Activated T-cell treated with anti-CD3 and anti-CD28 coated beads for 4 hours (primary cell): ENCODE data around the gene SPTB.

Source experiments
- DNase-seq: peaks from one replicate; pipeline ENCODE4 v3.0.0-alpha.2; 2020

Gene SPTB

DNA sequence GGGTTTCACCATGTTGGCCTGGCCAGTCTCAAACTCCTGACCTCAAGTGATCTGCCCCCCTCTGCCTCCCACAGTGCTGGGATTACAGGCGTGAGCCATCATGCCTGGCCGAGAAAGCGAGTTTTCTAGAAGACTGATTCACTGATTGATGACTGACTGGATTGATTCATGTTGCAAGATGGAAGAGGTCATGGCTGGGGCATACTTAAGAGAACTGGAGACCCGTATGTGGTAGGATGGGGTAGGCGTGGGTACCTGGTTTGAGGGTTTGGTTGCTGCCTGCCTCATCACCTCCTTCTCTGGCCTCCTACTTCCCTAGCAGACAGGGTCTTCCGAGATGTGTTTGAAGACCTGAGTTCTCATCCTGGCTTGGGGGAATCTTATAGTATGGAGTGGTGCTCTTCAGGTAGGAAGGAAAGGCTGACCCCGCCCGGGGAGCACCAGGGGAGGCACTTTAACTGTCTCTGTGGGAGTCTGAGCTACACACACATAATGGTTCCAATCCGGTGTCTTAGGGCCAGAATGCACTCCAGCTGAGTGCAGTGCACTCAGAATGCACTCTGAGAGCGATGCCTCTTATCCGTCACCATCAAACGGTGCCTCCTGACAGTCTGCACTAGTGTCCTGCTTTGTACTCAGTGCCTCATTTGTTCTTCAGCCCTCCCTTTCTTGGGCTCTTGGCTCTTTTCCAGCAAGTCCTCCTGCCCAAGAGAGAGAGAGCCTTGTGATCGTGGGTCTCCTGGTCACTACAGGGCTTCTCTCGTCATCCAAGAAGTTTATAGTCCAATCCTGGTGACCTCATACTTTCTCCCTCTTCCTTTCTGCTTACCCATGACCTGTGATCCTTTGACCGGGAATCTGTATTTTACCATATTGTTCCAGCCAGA, 155.8 kb downstream of the SPTB start:
- DNase-seq: no peak

DNA sequence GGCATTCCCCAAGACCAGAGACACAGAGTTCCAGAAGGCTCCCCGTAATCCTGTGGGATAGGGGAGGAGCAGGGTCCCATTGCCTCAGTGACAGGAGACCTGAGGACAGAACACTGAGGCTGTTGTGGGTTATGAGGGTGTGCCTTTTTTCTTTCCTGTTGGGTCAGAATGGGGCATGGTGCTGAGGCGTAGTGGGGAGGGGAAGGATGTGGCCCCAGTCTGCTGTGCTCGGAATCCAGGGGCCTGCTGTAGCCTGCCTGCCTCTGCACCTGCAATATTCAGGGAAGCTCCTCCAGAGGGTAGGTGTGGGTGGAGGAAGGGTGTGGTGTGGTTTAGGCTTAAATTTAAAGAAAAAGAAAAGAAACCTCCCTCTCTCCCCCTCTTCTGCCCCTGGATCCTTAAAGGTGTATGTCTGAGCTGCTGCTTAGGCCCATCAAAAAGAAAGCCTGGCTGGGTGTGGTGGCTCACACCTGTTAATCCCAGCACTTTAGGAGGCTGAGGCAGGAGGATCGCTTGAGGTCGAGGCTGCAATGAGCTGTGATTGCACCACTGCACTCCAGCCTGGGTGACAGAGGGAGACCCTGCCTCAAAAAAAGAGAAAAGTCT, 156.8 kb downstream of the SPTB start:
- DNase-seq: no peak

DNA sequence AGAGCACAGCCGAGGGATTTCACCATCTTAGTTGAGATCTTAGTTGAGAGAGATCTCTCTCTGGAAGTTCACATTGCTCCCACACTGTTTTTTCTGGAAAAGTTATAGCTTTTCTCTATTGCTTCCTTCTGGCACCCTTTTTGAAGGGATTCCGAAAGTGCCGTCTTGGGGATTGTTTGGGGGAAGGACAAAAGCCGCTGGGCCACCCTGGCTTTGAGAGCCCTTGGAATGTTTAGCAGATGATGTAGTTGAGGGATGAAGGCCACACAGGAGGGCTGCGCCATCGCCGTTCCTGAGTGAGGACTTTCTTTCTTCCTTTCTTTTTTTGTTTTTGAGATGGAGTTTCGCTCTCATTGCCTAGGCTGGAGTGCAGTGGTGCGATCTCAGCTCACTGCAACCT, 157.8 kb downstream of the SPTB start:
- DNase-seq: no peak

DNA sequence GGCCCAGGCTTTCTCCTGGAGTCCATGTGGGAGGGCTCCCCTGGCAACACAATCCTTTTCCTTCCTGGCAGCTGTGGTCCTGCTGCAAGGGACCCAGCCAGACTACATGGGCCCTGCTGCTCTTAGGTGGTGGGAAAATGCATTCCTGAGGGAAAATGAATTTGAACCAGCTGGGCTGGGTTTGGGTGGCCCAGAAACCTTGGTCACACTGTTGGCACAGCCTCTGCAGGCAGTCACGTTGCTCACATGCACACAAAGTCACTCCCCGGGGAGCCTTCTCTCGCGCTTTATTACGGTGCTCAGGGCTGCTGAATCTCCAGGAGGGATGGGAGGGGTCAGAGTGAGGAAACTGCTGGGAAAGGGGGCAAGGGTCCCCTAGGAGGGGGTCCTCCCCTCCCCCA, 158.3 kb downstream of the SPTB start:
- DNase-seq: no peak

DNA sequence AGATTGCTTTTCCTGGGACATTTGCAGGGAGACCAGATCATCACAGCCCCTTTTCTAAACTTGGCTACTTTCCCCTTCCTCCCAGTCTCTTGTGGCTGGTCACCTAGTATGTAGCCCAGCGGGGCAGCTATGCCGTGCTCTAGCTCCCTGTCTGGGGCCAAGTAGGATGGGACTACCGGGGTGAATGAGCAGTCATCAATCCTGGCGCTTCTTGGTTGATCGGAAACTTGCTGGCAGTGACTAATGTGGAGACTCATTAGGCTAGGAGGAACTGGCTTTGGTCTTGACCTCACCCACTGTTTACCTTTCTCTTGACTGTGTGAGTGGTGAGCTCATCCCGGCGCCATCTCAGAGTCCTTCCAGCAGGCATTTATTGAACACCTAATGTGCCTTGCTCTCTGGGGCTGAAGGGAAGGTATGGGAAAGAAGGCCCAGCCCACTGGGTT, 159.6 kb downstream of the SPTB start:
- no peak for DNase-seq

DNA sequence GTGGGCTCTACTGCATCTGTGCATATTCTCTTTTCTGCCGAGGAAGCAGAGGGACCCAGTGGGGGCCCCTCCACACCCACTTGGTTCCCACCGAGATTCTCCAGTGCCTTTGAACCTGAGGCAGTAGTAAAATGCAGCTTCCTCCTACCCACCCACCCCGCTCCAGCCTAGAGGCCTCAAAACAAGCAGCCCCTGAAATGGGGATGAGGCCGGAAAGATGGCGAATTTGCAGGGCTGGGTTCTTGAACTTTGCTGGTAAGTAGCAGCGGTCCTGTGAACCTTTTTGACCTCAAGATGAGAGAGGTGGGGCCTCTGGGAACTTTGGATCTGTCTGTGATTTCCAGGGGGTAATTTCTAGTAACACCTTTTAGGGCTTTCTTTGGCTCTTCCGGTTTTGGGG, 160.1 kb downstream of the SPTB start:
- DNase-seq: no peak

DNA sequence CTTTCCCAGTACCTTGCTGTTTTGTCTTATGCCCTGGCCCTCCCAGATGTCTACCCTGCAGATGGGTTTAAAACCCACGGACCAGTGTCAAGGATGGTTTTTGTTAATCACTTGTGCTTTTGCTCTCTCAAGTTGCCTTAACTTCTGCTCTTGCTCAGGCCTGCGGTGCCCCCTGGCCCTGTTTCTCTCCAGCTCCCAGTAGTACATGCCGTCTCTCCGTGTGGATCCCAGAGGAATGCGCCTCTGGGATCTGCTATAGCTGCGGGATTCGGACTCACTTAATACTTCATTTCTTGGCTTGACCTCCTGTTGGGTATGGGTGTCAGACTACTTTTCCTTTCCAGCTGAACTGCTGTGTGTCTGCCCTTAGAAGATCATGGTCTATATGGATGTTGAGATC, 160.9 kb downstream of the SPTB start:
- no peak for DNase-seq

DNA sequence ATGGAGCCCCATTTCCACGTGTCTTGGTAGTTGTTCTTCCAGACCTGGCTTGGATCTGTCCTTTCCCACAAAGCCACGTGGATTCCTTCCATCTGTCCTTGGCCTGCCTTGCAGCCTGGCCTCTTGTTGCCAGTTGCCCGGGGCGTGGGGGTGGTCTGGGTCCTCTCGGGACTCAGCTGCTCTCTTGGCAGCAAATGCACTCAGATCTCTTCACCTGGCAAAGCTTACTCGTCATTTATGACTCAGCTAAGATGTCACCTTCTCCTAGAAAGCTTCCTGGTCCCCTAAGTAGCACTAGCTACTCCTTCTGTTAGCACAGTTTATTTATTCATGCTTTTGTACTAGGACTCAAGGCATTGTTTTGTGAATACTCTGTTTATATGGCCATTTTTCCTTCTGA, 161.8 kb downstream of the SPTB start:
- no peak for DNase-seq

DNA sequence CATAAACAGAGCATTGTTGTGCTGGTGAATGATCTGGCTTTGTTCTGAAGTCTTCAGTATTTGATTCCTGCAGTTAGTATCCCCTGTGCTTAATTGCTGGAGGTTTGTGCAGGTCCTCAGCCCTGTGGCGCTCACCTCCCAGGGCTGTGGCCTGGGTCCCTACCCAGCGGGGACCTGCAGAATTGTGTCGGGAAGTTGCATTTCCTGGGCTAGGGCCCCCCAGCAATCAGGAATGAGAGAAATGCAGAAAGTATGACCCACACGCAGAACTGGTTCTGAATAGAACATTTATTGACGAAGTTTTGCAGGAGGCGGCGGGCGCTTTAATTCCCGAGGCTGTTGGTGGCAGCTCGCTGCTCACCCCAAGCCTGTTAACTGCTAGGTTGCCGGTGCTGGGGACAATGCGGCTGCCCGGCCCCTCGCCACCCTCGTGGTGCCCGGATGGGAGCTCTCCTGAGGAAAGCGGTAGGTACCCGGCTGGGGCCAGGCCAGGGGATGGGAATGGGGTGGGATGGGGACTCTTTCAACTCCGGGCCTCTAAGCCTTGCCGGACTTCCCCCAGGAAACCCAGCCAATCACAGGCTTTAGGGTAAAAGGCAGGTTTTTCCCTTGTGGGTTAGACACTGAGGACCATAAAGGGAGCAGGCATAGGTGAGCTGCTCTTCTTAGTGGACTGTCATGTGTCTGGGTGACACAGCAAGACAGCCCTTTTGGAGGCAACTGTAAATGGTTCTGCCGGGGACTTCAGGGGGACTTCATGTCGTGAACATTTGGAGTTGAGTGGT, 163.9 kb downstream of the SPTB start:
- no peak for DNase-seq

DNA sequence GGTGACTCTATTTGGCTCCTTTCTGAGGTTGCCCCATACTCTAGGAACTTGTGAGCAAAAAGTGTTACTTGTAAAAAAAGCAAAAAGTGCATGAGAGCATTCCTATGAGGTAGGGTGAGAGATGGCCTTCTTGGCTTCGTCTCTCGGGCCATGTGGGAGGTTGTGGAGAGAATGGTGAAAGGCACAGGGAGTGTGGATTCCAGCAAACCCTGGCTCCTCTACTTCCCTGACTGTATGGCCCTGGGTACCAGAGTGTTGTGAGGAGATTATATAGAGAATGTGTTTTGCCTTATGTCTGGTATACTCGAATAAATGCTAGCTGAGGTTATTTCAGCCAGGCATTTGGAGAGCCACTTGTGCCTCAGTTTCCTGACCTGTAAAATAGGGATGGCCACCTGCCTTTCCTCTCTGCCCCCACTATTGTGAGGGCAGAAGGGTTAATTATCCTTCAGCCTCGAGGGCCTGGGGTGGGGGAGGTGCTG, 164.5 kb downstream of the SPTB start:
- no peak for DNase-seq

DNA sequence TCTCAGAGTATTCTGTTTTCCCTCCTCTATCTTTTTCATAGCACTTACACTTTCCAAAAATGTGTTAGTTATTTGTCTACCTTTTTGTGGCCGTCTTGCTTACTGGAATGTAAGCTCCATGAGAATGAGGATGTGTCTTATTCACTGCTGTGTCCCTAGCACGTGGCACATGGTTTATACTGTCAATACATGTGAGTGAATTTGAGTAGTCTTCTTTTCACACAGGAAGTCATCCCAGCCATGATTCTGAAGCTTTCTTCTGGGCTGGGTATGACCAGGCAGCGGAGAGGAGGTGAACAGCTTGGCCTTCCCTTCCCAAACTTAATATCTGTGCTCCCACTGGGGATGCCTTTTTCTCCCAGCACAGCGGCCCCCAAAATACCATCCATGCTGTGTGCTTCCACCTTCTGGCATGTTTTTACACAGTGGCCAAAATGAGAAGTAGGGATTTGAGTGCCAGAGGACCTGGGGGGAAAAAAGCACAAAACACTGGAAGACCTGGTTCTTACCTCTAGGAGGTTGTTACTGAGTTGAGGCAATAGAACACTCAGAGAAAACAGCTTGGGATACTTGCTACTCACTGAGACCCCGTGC, 165.2 kb downstream of the SPTB start:
- no peak for DNase-seq

DNA sequence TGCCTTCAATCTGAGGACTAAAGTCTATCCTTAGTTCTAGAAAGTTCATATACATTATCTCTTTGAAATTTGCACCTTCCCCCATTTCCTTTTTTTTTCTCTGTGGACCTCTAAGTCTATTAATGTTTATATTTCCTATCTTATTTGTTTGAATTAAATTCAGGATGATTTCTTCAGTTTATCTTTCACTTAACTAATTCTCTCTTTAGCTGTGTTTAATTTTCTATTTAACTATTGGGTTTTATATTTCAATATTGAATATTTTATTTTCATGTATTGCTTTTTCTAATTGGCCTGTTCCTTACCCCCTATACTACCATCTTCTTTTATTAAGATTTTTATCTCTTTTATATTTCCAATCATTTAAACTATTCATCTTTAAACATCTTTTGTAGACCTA, 166.0 kb downstream of the SPTB start:
- DNase-seq: no peak

DNA sequence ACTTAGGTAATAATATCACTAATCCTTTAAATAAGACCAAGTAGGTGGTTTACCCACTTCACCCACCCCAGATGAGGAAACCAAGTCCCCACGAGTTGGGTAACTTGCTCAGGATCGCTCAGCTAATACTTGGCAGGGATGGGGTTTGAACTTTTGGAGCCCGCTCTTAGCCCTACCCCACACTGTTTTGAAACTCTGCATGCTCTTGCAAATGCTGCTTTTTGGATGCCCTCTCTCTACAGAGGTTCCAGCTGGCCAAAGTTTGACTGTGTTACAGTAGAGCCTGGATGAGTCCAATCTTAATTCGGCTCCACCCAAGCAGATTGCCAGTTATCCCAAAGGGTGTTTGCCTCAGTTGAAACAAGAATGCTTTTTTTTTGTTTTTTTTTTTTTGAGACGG, 168.7 kb downstream of the SPTB start:
- no peak for DNase-seq

DNA sequence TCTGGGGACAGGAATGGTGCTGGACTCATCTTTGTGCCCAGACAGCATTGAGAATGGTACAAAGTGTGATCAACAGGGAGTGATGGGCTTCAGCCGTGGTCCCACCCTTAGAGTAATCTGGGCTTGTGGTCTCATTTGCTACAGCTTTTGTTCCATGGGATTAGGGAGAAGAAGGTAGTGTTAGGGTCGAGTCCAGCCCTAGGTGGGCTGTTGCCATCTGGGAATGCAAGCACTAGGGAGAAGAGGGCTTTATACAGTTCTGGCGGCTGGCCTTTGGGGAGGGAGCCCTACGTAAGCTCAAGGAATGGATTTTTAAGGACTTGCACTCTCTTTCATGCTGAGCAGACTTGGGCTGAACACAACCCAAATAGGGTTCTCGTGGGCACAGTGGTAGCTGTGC, 170.6 kb downstream of the SPTB start:
- no peak for DNase-seq

DNA sequence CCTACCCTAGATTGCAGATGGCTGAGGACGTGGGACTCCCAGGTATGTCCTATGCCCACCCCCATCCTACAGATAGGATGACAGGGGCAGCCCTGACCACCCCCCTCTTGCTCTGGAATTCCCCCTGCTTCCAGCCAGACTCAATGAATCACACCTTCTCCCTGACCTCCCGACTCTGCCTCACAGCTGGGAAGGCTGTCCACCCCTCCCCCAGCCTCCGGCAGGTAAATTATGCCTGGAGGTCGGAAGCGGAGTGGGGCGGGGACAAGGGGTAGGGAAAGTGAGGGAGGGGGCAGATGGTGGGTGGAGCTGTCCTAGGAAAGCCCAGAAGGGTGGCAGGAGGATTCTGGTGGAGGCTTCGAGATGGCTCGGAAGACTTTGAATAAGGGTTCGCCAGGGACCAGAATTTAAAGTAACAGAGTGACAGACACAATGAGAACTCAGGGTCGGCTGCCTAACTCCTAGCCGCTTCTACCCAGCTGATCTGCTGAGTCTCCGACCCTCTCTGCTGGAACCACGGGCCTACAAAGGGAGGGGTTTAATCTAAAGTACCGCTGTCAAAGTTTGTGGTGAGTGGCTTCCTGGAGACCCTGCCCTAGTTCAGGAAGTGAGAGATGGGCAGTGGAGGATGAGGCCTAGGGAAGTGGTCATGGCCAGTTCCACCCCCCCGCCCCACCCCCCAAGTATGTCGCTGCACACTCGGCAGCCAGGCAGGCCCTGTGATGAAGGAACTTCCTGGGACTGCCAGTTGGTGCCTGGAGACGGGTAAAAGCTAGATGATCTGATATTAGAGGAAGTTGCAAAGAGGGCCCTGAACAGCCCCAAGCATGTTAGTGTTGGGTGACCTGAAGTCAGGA, 171.3 kb downstream of the SPTB start:
- no peak for DNase-seq

DNA sequence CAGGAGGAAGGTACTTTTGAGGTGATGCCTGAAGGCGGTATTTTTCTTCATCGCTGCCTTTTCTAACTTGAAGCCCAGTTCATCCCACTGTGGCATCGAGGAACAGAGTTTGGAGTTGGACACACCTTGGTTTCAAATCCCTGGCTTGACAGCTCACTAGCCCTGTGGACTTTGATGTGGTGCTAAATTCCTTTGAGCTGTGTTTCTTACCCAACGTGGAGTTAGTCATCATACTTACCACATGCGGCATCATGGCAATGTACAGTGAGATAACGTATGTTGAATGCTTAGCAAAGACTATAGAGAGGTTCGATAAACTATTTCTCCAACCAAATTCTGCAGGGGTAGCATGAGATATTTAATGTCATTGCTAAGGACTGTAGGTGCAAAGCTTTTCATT, 172.0 kb downstream of the SPTB start:
- DNase-seq: no peak

DNA sequence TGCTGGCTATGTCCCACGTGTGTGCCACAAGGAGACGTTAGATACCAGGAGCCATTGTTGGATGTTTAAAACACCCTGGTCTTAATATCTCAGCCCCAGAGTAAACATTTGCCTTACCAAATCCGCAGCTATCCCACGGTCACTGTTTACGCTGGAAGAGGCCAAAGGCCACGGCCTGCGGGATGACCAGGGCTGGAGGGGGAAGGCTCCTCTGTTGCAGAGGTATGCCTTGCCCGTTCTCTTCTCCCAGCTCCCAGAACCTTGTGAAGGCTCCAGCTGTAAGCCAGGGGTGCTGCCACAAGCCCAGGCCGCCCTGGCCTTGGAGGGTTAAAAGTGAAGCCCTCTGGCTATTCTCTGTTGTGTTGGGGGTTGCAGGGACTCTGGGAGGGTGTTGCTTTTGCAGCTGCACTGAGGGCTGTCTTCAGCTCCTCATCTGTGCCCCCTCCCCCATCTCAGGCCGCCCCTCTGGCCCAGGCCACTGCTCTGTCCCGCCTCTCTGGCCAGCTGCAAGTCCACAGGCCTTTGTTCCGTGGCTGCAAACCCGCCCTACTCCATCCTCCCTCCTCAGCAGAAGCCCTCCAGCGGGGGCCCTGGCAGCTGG, 173.0 kb downstream of the SPTB start:
- no peak for DNase-seq

DNA sequence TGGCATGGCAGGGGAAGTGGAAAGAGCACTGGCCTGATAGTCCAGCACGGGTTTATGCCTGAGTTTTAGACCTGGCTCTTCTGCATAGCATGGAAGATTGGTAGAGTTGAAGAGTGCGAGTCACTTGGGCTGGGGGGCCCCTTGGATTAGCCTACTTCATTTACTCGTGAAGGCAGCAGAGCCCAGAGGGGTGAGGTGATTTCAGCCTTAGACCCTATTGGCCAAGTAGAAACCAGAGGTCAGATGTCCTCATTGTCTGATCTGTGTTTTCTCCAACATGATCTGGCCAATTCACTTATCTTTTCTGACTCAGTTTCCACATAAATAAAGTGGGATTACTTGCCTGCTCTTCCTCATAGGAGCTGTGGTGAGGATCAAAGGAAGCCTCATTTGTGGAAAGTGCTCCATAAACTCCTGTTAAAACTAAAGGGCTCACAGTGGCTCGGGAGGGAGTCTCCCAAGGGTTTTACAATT, 173.6 kb downstream of the SPTB start:
- DNase-seq: no peak

DNA sequence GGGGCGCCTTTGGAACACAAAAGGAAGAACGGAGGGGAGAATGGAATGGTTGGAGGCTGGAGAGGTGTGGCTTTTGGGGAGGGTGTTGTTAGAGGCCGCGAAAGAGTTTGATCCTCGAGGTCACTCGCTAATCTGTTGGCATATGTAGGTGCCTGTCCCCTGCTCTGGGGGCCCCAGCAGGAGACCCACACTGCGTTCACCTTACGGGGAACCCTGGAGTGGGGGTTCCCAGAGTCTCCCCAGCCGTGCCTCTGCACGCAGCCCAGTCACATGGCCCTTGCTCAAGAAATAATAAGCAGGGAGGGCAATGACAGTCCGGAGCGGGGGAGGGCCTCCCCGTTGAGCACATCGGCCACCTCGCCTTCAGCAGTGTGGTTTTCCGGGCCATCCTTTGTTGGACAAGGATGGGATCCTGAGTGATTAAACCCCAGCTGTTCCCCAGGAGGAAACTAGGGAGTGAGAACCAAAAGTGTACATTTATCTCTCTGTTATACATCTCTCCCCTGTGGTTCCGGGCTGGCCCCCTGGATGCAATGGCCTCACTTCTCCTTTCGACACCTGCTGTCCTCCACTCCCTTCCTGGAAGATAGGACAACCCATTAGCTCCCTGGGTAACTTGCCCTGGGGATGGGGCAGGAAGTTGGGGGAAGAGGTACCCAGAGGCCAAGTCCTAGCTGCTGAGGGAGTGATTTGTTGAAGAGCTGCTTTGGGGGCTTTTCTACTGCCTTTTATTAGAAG, 174.2 kb downstream of the SPTB start:
- DNase-seq: no peak

DNA sequence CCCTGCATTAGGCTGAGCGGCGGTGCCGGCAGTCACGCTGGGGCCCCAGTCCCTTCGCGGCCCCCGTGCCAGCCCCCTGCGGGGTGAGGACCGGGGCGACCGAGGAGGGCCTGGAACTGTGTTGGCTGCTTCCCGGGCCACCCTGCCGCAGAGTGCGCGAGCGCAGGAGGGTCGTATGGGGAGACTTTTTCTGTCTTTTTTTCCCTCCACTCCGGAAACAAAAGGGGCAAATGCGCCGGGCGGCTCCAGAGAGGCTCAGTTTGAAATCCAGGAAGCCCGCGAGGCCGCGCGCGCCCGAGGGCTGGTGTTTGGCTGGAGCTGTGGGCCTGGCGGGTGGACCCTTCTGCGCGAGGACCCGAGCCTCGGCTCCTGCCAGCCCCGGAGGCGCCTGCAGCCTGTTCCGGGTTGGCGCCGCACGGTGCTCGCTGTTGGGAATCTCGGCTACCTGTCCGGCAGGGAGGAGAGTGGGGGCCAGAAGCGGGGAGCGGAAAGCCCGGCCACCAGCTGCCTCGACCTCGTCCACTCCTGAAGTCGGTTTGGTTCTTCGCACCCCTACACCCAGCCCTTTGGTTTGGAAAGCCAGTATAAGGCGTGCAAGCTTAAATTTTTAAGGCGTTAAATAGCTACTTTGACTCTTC, 174.8 kb downstream of the SPTB start:
- DNase-seq: no peak
